Keratinocyte (primary cell): ENCODE data around the gene FHL1.
"Not testable (repeated sequence)": the region's sequence is repeated elsewhere in the genome, so short reads cannot be mapped to it uniquely, and the experiment has no call there.

Source experiments
- CTCF ChIP-seq, 3 experiments: IDR thresholded peaks in 1 of 3; conservative IDR thresholded peaks in 1 of 3; optimal IDR thresholded peaks in 1 of 3; 2 replicates in 2 of 3; 3 replicates in 1 of 3; pipeline versions ENCODE3 to v1.5.1; 2011; ENCODE audit warnings: low read length in 3 of 3, mild to moderate bottlenecking in 3 of 3, moderate library complexity in 2 of 3, control low read depth in 1 of 3, inconsistent platforms in 1 of 3; ENCODE audit not compliant: insufficient read depth in 2 of 3; ENCODE audit errors: extremely low read depth in 1 of 3
- EZH2 ChIP-seq: IDR thresholded peaks from one replicate; pipeline ENCODE4 v1.6.1; 2012; ENCODE audit warnings: inconsistent platforms, mild to moderate bottlenecking, low read length, moderate library complexity

GRCh38 chrX:136167989-136168388, 20.7 kb downstream of the FHL1 start:
- TF ChIP-seq EZH2; CTCF (optimal IDR thresholded peaks at IDR 0.05 in 1 of 3, IDR thresholded peaks at IDR 0.05 in 1 of 3, conservative IDR thresholded peaks at IDR 0.05 in 1 of 3; ENCODE audit: extremely low read depth in 1 of 3, insufficient read depth in 2 of 3, low read length in 3 of 3): not testable (repeated sequence)
